ENCODE data around the gene COL21A1.

DNA sequence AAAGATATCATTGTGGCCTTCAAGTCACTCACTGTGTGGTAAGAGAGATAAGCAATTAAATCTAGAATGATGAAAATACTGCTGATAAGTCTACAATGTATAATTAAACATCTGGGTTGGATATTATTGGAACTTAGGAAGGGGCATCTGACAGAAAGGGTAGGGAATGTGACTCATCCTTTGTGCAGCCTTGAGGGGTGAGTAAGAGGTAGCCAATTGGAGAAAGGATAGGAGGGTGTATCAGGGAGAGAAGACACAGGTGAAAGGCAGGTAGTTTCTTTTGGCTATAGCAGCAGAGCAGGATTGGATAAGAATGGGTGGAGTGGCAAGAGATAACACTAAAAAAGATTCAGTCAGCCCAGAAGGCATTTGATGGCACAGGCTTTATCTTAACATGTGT is 182.0 kb downstream of the COL21A1 start:
- TF ChIP-seq, protein P1, sequence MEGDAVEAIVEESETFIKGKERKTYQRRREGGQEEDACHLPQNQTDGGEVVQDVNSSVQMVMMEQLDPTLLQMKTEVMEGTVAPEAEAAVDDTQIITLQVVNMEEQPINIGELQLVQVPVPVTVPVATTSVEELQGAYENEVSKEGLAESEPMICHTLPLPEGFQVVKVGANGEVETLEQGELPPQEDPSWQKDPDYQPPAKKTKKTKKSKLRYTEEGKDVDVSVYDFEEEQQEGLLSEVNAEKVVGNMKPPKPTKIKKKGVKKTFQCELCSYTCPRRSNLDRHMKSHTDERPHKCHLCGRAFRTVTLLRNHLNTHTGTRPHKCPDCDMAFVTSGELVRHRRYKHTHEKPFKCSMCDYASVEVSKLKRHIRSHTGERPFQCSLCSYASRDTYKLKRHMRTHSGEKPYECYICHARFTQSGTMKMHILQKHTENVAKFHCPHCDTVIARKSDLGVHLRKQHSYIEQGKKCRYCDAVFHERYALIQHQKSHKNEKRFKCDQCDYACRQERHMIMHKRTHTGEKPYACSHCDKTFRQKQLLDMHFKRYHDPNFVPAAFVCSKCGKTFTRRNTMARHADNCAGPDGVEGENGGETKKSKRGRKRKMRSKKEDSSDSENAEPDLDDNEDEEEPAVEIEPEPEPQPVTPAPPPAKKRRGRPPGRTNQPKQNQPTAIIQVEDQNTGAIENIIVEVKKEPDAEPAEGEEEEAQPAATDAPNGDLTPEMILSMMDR (IDR thresholded peaks at IDR 0.05) = no peak
- TF ChIP-seq POLR2A (IDR thresholded peaks at IDR 0.05) = no peak
